Panc1 (cell line): Measurements from ENCODE around the gene GBE1. TPM values are rescaled to one million over a fixed set of nuclear protein-coding genes. Genes with fewer than 3 reads are reported as not detected.

Source experiments
- ATAC-seq: fragments of 200-7000 bp; cut with Tn5 transposase; 2 replicates; pipeline ENCODE4 v1.9.1; 2020; ENCODE audit warnings: mild to moderate bottlenecking, moderate library complexity
- BruUV-seq: library from RNA; stranded (reverse); fragments of 400-500 nt; replicated peaks from 2 replicates; lab custom pipeline; 2021; lab: Mats Ljungman, UMichigan
- CTCF ChIA-PET: fragments of 300-600 bp; sonication (Branson Sonifier 250); formaldehyde crosslinking; loops from one replicate; lab custom pipeline; 2022; ENCODE audit warnings: antibody characterized with exemption; lab: Charles Lee
- POLR2A ChIA-PET: fragments of 300-600 bp; sonication (Branson Sonifier 250); formaldehyde crosslinking; loops from one replicate; lab custom pipeline; 2022; ENCODE audit warnings: antibody characterized with exemption; lab: Charles Lee
- DNase-seq: peaks from one replicate; pipeline ENCODE4 v3.0.0-alpha.2; 2010; ENCODE audit warnings: low read depth, low spot score
- H3K27ac ChIP-seq: 2 replicates; pipeline ENCODE4 v1.5.1; 2011; ENCODE audit warnings: mild to moderate bottlenecking, low read length, inconsistent platforms
- H3K27me3 ChIP-seq: fragments of 200-500 bp; sonication (Bioruptor generic); 2 replicates; pipeline ENCODE4 v1.6.0; 2014; ENCODE audit warnings: low read length, inconsistent platforms; ENCODE audit not compliant: control insufficient read depth, insufficient read depth
- H3K36me3 ChIP-seq: fragments of 200-500 bp; sonication (Bioruptor generic); 2 replicates; pipeline ENCODE4 v1.5.1; 2014; ENCODE audit warnings: inconsistent platforms, mild to moderate bottlenecking, low read length, moderate library complexity; ENCODE audit not compliant: control insufficient read depth, insufficient read depth
- H3K4me1 ChIP-seq: 2 replicates; pipeline ENCODE4 v1.5.1; 2011; ENCODE audit warnings: inconsistent platforms, mild to moderate bottlenecking, low read length, moderate library complexity; ENCODE audit not compliant: control insufficient read depth, insufficient read depth
- H3K4me3 ChIP-seq, 2 experiments: 2 replicates each; pipeline ENCODE4 v1.5.1; 2011 to 2012; ENCODE audit warnings: low read depth in 2 of 2, low read length in 2 of 2, mild to moderate bottlenecking in 2 of 2, inconsistent platforms in 1 of 2, moderate library complexity in 1 of 2
- H3K9me3 ChIP-seq: fragments of 200-500 bp; sonication (Bioruptor generic); 2 replicates; pipeline ENCODE4 v1.5.1; 2014; ENCODE audit warnings: low read depth, mild to moderate bottlenecking, inconsistent platforms, low read length, moderate library complexity; ENCODE audit not compliant: control insufficient read depth, insufficient read depth
- CTCF ChIP-seq: fragments of 450-650 bp; IDR thresholded peaks from 2 replicates; pipeline ENCODE4 v1.5.1; 2017; ENCODE audit warnings: mild to moderate bottlenecking
- POLR2AphosphoS5 ChIP-seq: IDR thresholded peaks from 2 replicates; pipeline ENCODE4 v1.6.1; 2012; ENCODE audit warnings: mild to moderate bottlenecking, low read depth, low read length, moderate library complexity
- REST ChIP-seq, 2 experiments: IDR thresholded peaks; 2 replicates each; pipeline ENCODE4 v1.6.1; 2011 to 2012; ENCODE audit warnings: low read depth in 2 of 2, control low read depth in 1 of 2, low read length in 1 of 2, mild to moderate bottlenecking in 1 of 2, moderate library complexity in 1 of 2; ENCODE audit not compliant: insufficient read depth in 1 of 2
- SIN3A ChIP-seq: IDR thresholded peaks from 2 replicates; pipeline ENCODE4 v1.6.1; 2012; ENCODE audit warnings: low read depth, mild to moderate bottlenecking, low read length, moderate library complexity, borderline replicate concordance; ENCODE audit not compliant: insufficient read depth
- TCF7L2 ChIP-seq: IDR thresholded peaks from 2 replicates; pipeline ENCODE4 v1.6.1; 2011; ENCODE audit warnings: mild to moderate bottlenecking, low read depth, low read length, inconsistent platforms
- in situ Hi-C: cut with HindIII; loops from 2 replicates; pipeline ENCODE4 v1.10.0; 2016; ENCODE audit warnings: low sequenced_read_pairs, low pct_unique_long_range_greater_than_20kb
- intact Hi-C: fragments of 100-400 bp; cut with micrococcal nuclease; formaldehyde crosslinking; loops from one replicate; pipeline ENCODE4 v1.10.0; 2022; ENCODE audit not compliant: unreplicated experiment
- total RNA-seq: library from RNA; stranded (reverse); gene quantifications from one replicate; pipeline ENCODE4 v1.2.1, GENCODE V29; 2021; ENCODE audit not compliant: unreplicated experiment

Gene GBE1
- total RNA-seq, 1 experiment from 2014 or later, result 30.4 TPM

- ChIA-PET CTCF (no interaction called here), POLR2A (no interaction called here)
- no TSS peak for BruUV-seq
- ATAC-seq (no peak), DNase-seq (no peak)
- in situ Hi-C loops (no loop called here), intact Hi-C loops (no loop called here)
- TF ChIP-seq REST (IDR thresholded peaks at IDR 0.05; ENCODE audit: insufficient read depth in 1 of 2, low read depth in 2 of 2, low read length in 1 of 2) (no peak), POLR2AphosphoS5 (no peak), SIN3A (no peak), CTCF (no peak), TCF7L2 (no peak)
- H3K27ac ChIP-seq, result no peak overlapping the region
- H3K9me3 ChIP-seq, result no peaks in the 10 kb centered on the region
- H3K36me3 ChIP-seq, result no peaks in the 10 kb centered on the region
- no peak overlapping the region for H3K4me3 ChIP-seq
- H3K27me3 ChIP-seq, result no peaks in the 10 kb centered on the region
- no peaks in the 10 kb centered on the region for H3K4me1 ChIP-seq
Observed at GRCh38 chr3:81621277-81621676, 140.2 kb downstream of the GBE1 start.

- BruUV-seq, result no TSS peak
- POLR2A ChIA-PET, result no interaction called here
- DNase-seq (no peak), ATAC-seq (no peak)
- CTCF ChIA-PET, result no interaction called here
- Histone ChIP-seq H3K36me3 (no peaks in the 10 kb centered on the region), H3K9me3 (no peaks in the 10 kb centered on the region), H3K27me3 (no peaks in the 10 kb centered on the region), H3K4me3 (no peak overlapping the region), H3K27ac (no peak overlapping the region), H3K4me1 (no peaks in the 10 kb centered on the region)
- intact Hi-C loops (no loop called here), in situ Hi-C loops (no loop called here)
- TF ChIP-seq TCF7L2, result no peak
- no peak for TF ChIP-seq REST (IDR thresholded peaks at IDR 0.05; ENCODE audit: insufficient read depth in 1 of 2, low read depth in 2 of 2, low read length in 1 of 2)
- TF ChIP-seq POLR2AphosphoS5, result no peak
- no peak for TF ChIP-seq SIN3A
- no peak for TF ChIP-seq CTCF
Observed at GRCh38 chr3:81620849-81621248, 140.6 kb downstream of the GBE1 start.
